ENCODE measurements around the gene SETD3. TPM values are rescaled to one million over a fixed set of nuclear protein-coding genes. Genes with fewer than 3 reads are reported as not detected.
A peak's percentile ranks its signal among the peaks of the same experiment; 100 is the strongest.

Gene SETD3
- total and polyA plus RNA-seq, 2 experiments from 2014 or later: 40.7 to 68.0 TPM

GRCh38 chr14:99475660-99476059 is 5.0 kb downstream of the SETD3 start (continued):
- TF ChIP-seq CTCF (conservative IDR thresholded peaks at IDR 0.05; ENCODE audit: low read depth in 2 of 2) (no peak), REST (IDR thresholded peaks at IDR 0.05; ENCODE audit: unreplicated experiment) (no peak), POLR2AphosphoS5 (IDR thresholded peaks at IDR 0.05; ENCODE audit: low read depth) (no peak)

- peaks cover 27% of the 10 kb centered on the region for H3K4me1 ChIP-seq (ENCODE audit: insufficient read depth)
- Mint-ChIP-seq H3K4me3 (no peak overlapping the region), H3K4me1 (peaks cover 42% of the 10 kb centered on the region), H3K36me3 (ENCODE audit: low read depth) (no peaks in the 10 kb centered on the region), H3K9me3 (no peaks in the 10 kb centered on the region), H3K27me3 (ENCODE audit: insufficient read depth, low read depth, poor library complexity) (peaks cover 2% of the 10 kb centered on the region), H3K27ac (peak overlapping the region; percentile 42)
- peaks cover 57% of the 10 kb centered on the region for H4K20me1 ChIP-seq (replicated peaks; ENCODE audit: insufficient read depth)
- no peak overlapping the region for H3K4me2 ChIP-seq
- peaks cover 99% of the 10 kb centered on the region for H3K79me2 ChIP-seq (replicated peaks; ENCODE audit: insufficient read depth)
- DNase-seq (ENCODE audit: low spot score) (peak; percentile 28), ATAC-seq (peak; percentile 28)
- 0 out of 2 replicates have a peak, but pooled peaks cover 6% of the 10 kb centered on the region for H3F3A ChIP-seq (replicated peaks; ENCODE audit: low read depth)
- peak overlapping the region; percentile 52; the same call in 1 of the 2 replicates for H3K27ac ChIP-seq (ENCODE audit: low read depth)
- no peaks in the 10 kb centered on the region for H3K27me3 ChIP-seq (ENCODE audit: insufficient read depth)
- H3K9me2 ChIP-seq (ENCODE audit: insufficient read depth): no peaks in the 10 kb centered on the region
- H3K36me3 ChIP-seq (ENCODE audit: insufficient read depth): no peaks in the 10 kb centered on the region
- TF ChIP-seq ETS1 (IDR thresholded peaks at IDR 0.05): no peak
- no peak overlapping the region for H2AFZ ChIP-seq
- no peak overlapping the region for H3K4me3 ChIP-seq
These were observed 5.5 kb downstream of the SETD3 start for GRCh38 chr14:99475179-99475578.

GRCh38 chr14:99473458-99473857 is 7.2 kb downstream of the SETD3 start:
- Mint-ChIP-seq H3K27ac (no peak overlapping the region; the same call in 1 of the 2 replicates), H3K36me3 (ENCODE audit: low read depth) (no peaks in the 10 kb centered on the region), H3K9me3 (no peaks in the 10 kb centered on the region), H3K27me3 (ENCODE audit: insufficient read depth, low read depth, poor library complexity) (no peaks in the 10 kb centered on the region), H3K4me3 (no peak overlapping the region), H3K4me1 (peaks cover 47% of the 10 kb centered on the region)
- Histone ChIP-seq H3K27ac (ENCODE audit: low read depth) (no peak overlapping the region), H4K20me1 (replicated peaks; ENCODE audit: insufficient read depth) (peaks cover 52% of the 10 kb centered on the region), H3K79me2 (replicated peaks; ENCODE audit: insufficient read depth) (peaks cover 100% of the 10 kb centered on the region), H3K4me3 (no peak overlapping the region), H2AFZ (no peak overlapping the region), H3K9me2 (ENCODE audit: insufficient read depth) (no peaks in the 10 kb centered on the region), H3K4me2 (no peak overlapping the region), H3K4me1 (ENCODE audit: insufficient read depth) (peaks cover 25% of the 10 kb centered on the region), H3F3A (replicated peaks; ENCODE audit: low read depth) (no peaks in the 10 kb centered on the region), H3K36me3 (ENCODE audit: insufficient read depth) (no peaks in the 10 kb centered on the region), H3K27me3 (ENCODE audit: insufficient read depth) (no peaks in the 10 kb centered on the region)
- ATAC-seq: peak; percentile 49
- DNase-seq (ENCODE audit: low spot score): no peak
- TF ChIP-seq NANOG (IDR thresholded peaks at IDR 0.05; ENCODE audit: borderline replicate concordance) (no peak), EZH2 (IDR thresholded peaks at IDR 0.05; ENCODE audit: low read depth, unreplicated experiment) (no peak), CREB1 (CRISPR knock-in tag; IDR thresholded peaks at IDR 0.05; ENCODE audit: low read depth) (no peak)
